A549 (cell line): ENCODE data around the gene PLS3. TPM values are rescaled to one million over a fixed set of nuclear protein-coding genes. Genes with fewer than 3 reads are reported as not detected.

Experiments used
- ATAC-seq, 2 experiments: fragments of 200-7000 bp in 1 of 2; fragments of >200 bp in 1 of 2; cut with Nextera tagmentation in 1 of 2; cut with Tn5 transposase in 1 of 2; 3 replicates each; pipeline versions ENCODE4 v1.8.0 to v1.9.1; 2018 to 2020; ENCODE audit warnings: mild to moderate bottlenecking in 1 of 2, moderate library complexity in 1 of 2
- CTCF ChIA-PET: fragments of 300-600 bp; sonication (Branson Sonifier 250); formaldehyde crosslinking; extraction: SDS; loops from one replicate; lab custom pipeline; 2021; ENCODE audit warnings: antibody characterized with exemption, inconsistent platforms; lab: Yijun Ruan, JAX
- POLR2A ChIA-PET: fragments of 350-600 bp; formaldehyde crosslinking; extraction: SDS; loops from one replicate; lab custom pipeline; 2021; ENCODE audit warnings: antibody characterized with exemption, inconsistent platforms; lab: Yijun Ruan, JAX
- DNase-seq, 2 experiments: peaks; one replicate each; pipeline versions ENCODE4 v3.0.0 to v3.0.0-alpha.2; 2011 to 2016; ENCODE audit warnings: low read depth in 1 of 2, low spot score in 1 of 2
- FAIRE-seq: peaks from 2 replicates; lab custom pipeline; 2011; peaks lifted over from hg19 to GRCh38; lab: Jason Lieb, UNC
- H3K27ac ChIP-seq, 2 experiments: fragments of >200 bp; sonication (Bioruptor Twin); formaldehyde crosslinking; 3 replicates each; pipeline ENCODE4 v1.5.1; 2016 to 2017
- H3K4me1 ChIP-seq: fragments of >200 bp; sonication (Bioruptor Twin); formaldehyde crosslinking; 3 replicates; pipeline ENCODE4 v1.6.1; 2016
- H3K4me2 ChIP-seq: fragments of >200 bp; sonication (Bioruptor Twin); formaldehyde crosslinking; 3 replicates; pipeline ENCODE4 v1.6.1; 2016
- H3K4me3 ChIP-seq: fragments of >200 bp; sonication (Bioruptor Twin); formaldehyde crosslinking; 3 replicates; pipeline ENCODE4 v1.5.1; 2016
- H3K9me3 ChIP-seq: fragments of >200 bp; sonication (Bioruptor Twin); formaldehyde crosslinking; 3 replicates; pipeline ENCODE4 v1.6.1; 2016
- BHLHE40 ChIP-seq: IDR thresholded peaks from 2 replicates; pipeline ENCODE4 v1.6.1; 2012; ENCODE audit warnings: low read depth, low read length, inconsistent platforms
- CBX8 ChIP-seq: fragments of 200-600 bp; sonication (generic); IDR thresholded peaks from 2 replicates; pipeline ENCODE4 v1.6.1; 2016
- CHD2 ChIP-seq: fragments of 150-350 bp; IDR thresholded peaks from 2 replicates; pipeline ENCODE4 v1.6.1; 2014; ENCODE audit warnings: low read length; ENCODE audit not compliant: partially characterized antibody
- CHD4 ChIP-seq: fragments of 200-600 bp; sonication (generic); IDR thresholded peaks from 2 replicates; pipeline ENCODE4 v1.6.1; 2016; ENCODE audit warnings: antibody characterized with exemption, mild to moderate bottlenecking, borderline replicate concordance
- EP300 ChIP-seq, 2 experiments: fragments of >200 bp; sonication (Bioruptor Twin); formaldehyde crosslinking; IDR thresholded peaks; 2 replicates in 1 of 2; 3 replicates in 1 of 2; pipeline ENCODE4 v1.6.1; 2016 to 2017
- ESRRA ChIP-seq: fragments of 150-350 bp; IDR thresholded peaks from 2 replicates; pipeline ENCODE4 v1.6.1; 2014; ENCODE audit warnings: mild to moderate bottlenecking, low read length, borderline replicate concordance
- FOXS1 ChIP-seq: fragments of 250-450 bp; sonication (Bioruptor Pico); IDR thresholded peaks from 2 replicates; pipeline ENCODE4 v1.5.0; 2020; ENCODE audit warnings: mild to moderate bottlenecking, moderate library complexity
- GATA3 ChIP-seq: IDR thresholded peaks from 2 replicates; pipeline ENCODE4 v1.6.1; 2012; ENCODE audit warnings: borderline replicate concordance
- HOXB13 ChIP-seq: fragments of 250-450 bp; sonication (Bioruptor Pico); IDR thresholded peaks from 2 replicates; pipeline ENCODE4 v1.5.0; 2020; ENCODE audit warnings: low read depth, mild to moderate bottlenecking, moderate library complexity
- HOXB5 ChIP-seq: fragments of 250-450 bp; sonication (Bioruptor Pico); IDR thresholded peaks from 2 replicates; pipeline ENCODE4 v1.5.0; 2020; ENCODE audit warnings: mild to moderate bottlenecking, moderate library complexity
- JUNB ChIP-seq: fragments of >200 bp; sonication (Bioruptor Twin); formaldehyde crosslinking; IDR thresholded peaks from 2 replicates; pipeline ENCODE4 v1.6.1; 2016
- MAX ChIP-seq: IDR thresholded peaks from 2 replicates; pipeline ENCODE4 v1.6.1; 2012
- MAZ ChIP-seq: fragments of 150-350 bp; IDR thresholded peaks from 2 replicates; pipeline ENCODE4 v1.6.1; 2014; ENCODE audit warnings: antibody characterized with exemption, low read depth, low read length, borderline replicate concordance
- MYC ChIP-seq: IDR thresholded peaks from 2 replicates; pipeline ENCODE4 v1.6.1; 2012; ENCODE audit warnings: mild to moderate bottlenecking, inconsistent platforms, low read length, improper control_type of control experiment, borderline replicate concordance
- NPAS2 ChIP-seq: fragments of 250-450 bp; sonication (Bioruptor Pico); IDR thresholded peaks from 2 replicates; pipeline ENCODE4 v1.8.0; 2022; ENCODE audit warnings: mild to moderate bottlenecking, moderate library complexity, borderline replicate concordance
- PHF8 ChIP-seq: fragments of 200-600 bp; sonication (generic); IDR thresholded peaks from 2 replicates; pipeline ENCODE4 v1.6.1; 2016; ENCODE audit warnings: low read depth, mild to moderate bottlenecking, antibody characterized with exemption, moderate library complexity, borderline replicate concordance
- POLR2A ChIP-seq: IDR thresholded peaks from 2 replicates; pipeline ENCODE4 v1.6.1; 2012; ENCODE audit warnings: mild to moderate bottlenecking, low read length
- POLR2AphosphoS2 ChIP-seq: conservative IDR thresholded peaks from 2 replicates; pipeline ENCODE4 v1.6.1; 2012; ENCODE audit warnings: low read length, improper control_type of control experiment, inconsistent platforms
- RAD21 ChIP-seq, 2 experiments: fragments of >200 bp in 1 of 2; sonication (Bioruptor Twin) in 1 of 2; formaldehyde crosslinking in 1 of 2; IDR thresholded peaks in 1 of 2; conservative IDR thresholded peaks in 1 of 2; 2 replicates in 1 of 2; 3 replicates in 1 of 2; pipeline ENCODE4 v1.6.1; 2012 to 2018; ENCODE audit warnings: inconsistent platforms in 1 of 2
- SREBF2 ChIP-seq: fragments of 450-650 bp; IDR thresholded peaks from 2 replicates; pipeline ENCODE4 v1.6.1; 2014; ENCODE audit warnings: mild to moderate bottlenecking, moderate library complexity
- TP53 ChIP-seq: fragments of 250-450 bp; sonication (Bioruptor Pico); IDR thresholded peaks from 2 replicates; pipeline ENCODE4 v1.5.0; 2021; ENCODE audit warnings: mild to moderate bottlenecking, moderate library complexity
- USF2 ChIP-seq: fragments of 450-650 bp; IDR thresholded peaks from 2 replicates; pipeline ENCODE4 v1.6.1; 2014; ENCODE audit warnings: antibody characterized with exemption
- ZC3H11A ChIP-seq: fragments of 450-650 bp; IDR thresholded peaks from 2 replicates; pipeline ENCODE4 v1.6.1; 2014; ENCODE audit warnings: antibody characterized with exemption, mild to moderate bottlenecking
- ZSCAN20 ChIP-seq: fragments of 250-450 bp; sonication (Bioruptor Pico); IDR thresholded peaks from 2 replicates; pipeline ENCODE4 v1.8.0; 2022; ENCODE audit warnings: mild to moderate bottlenecking, moderate library complexity
- WGBS: methylation state at CpG from one replicate; pipeline ENCODE4 v1.1.6; 2017; ENCODE audit errors: missing lambda C conversion rate; 5-methylcytosine and 5-hydroxymethylcytosine counted together
- polyA plus RNA-seq, 4 experiments: library from polyadenylated mRNA; depleted of rRNA in 3 of 4; stranded (reverse); fragments of >200 nt; fragmentation: RNase III in 1 of 4; extraction: RNeasy Plus Mini Kit Qiagen cat#74134 plus additional on column Dnase treatment in 1 of 4; gene quantifications; 2 replicates in 3 of 4; 3 replicates in 1 of 4; pipeline ENCODE4 v1.2.3, GENCODE V29; 2011 to 2017

Gene PLS3
- polyA plus RNA-seq, 2 of the 4 experiments (the other 2 are of a cell fraction), result 303 to 437 TPM

GRCh38 chrX:115592997-115593734 is 32.2 kb downstream of the PLS3 start (continued):
- no peak for TF ChIP-seq NPAS2 (CRISPR knock-in tag)

GRCh38 chrX:115595049-115595448 is 34.1 kb downstream of the PLS3 start:
- no peak for DNase-seq
- ATAC-seq, result no peak
- H3K4me1 ChIP-seq, result peaks cover 51% of the 10 kb centered on the region
- no peaks in the 10 kb centered on the region for H3K9me3 ChIP-seq
- WGBS, result 56% methylated on average over 2 of the region's 2 CpGs
- peak; percentile 7 for FAIRE-seq
- H3K4me3 ChIP-seq, result no peak overlapping the region
- peak overlapping the region; percentile 58; the same call in 1 of the 3 replicates for H3K4me2 ChIP-seq
- POLR2A ChIA-PET, result no interaction called here
- H3K27ac ChIP-seq, result no peak overlapping the region
- no peak for TF ChIP-seq GATA3
- TF ChIP-seq ESRRA, result no peak
- TF ChIP-seq MYC, result no peak
- no peak for TF ChIP-seq HOXB13 (CRISPR knock-in tag)
- TF ChIP-seq ZC3H11A, result no peak
- no peak for TF ChIP-seq BHLHE40
- TF ChIP-seq FOXS1, result no peak
- no peak for TF ChIP-seq SREBF2
- TF ChIP-seq MAX, result no peak
- no peak for TF ChIP-seq TP53 (CRISPR knock-in tag)
- CTCF ChIA-PET, result interaction anchor here (1.1 kb wide), 1 partner anchor 48 kb away, joined by 3 read pairs; no protein-coding TSS in a partner anchor

- no peak for FAIRE-seq
- no peak for ATAC-seq
- no peak overlapping the region for H3K4me2 ChIP-seq
- ChIA-PET CTCF (interaction anchor here (1.5 to 1.6 kb wide), 2 partner anchors 10 to 44 kb away, joined by 3 to 4 read pairs; no protein-coding TSS in a partner anchor), POLR2A (no interaction called here)
- peaks cover 43% of the 10 kb centered on the region for H3K4me1 ChIP-seq
- no peaks in the 10 kb centered on the region for H3K9me3 ChIP-seq
- 92% methylated on average over 1 of the region's 1 CpG for WGBS
- no peak overlapping the region for H3K4me3 ChIP-seq
- TF ChIP-seq ESRRA (no peak), CHD4 (no peak), ZSCAN20 (CRISPR knock-in tag) (no peak), MAZ (no peak), RAD21 (conservative IDR thresholded peaks at IDR 0.05 in 1 of 2, IDR thresholded peaks at IDR 0.05 in 1 of 2) (no peak), EP300 (IDR thresholded peaks at IDR 0.05) (no peak), PHF8 (no peak), POLR2AphosphoS2 (no peak), USF2 (no peak), JUNB (no peak), CBX8 (no peak), HOXB5 (CRISPR knock-in tag) (no peak), CHD2 (no peak), ZC3H11A (no peak), GATA3 (no peak), POLR2A (no peak)
- H3K27ac ChIP-seq, result no peak overlapping the region
- no peak for DNase-seq
These were observed 37.6 kb downstream of the PLS3 start for GRCh38 chrX:115598556-115598955.
